ENCODE results near the gene VWA2. TPM values are rescaled to one million over a fixed set of nuclear protein-coding genes. Genes with fewer than 3 reads are reported as not detected.

The VWA2 gene
- total and polyA plus RNA-seq, 2 donors from 2014 or later = 0.17 to 6.5 TPM

DNA sequence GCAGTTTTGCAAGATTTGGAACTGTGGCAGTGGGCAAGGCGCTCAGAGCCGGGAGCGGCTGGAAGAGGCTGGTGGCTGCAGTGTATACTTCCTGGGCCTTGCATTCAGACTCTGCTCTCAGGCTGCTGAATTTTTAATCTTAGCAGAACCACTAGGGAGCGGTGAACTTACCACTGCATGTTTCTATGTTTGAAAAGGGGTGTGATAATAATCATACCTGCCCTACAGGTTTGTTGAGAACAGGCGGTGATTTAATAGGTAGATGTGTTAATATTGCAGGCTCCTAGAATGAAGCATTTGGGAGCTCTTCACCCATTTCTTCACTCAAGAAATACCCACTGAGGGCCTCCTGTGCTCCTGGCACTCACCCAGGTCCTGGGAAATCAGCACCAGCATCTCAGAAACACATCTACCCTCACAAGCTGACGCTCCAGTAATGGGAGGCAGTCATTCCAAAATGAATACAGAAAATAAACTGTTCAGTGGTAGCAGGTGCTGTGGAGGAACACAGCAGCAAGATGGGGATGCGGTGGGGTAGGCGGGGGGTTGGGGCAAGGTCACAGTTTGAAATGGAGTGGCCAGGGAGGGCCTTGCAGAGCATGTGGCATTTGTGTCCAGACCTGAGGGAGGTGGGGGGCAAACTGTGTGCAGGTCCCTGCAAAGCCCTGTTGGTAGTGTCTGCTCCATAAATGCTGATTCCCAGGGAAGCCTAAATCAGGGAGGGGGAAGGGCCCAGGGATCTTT is 41.0 kb downstream of the VWA2 start:
- H3K4me1 ChIP-seq (ENCODE audit: control insufficient read depth in 2 of 3, insufficient read depth in 2 of 3, low read depth in 1 of 3, low read length in 3 of 3) = no peaks in the 10 kb centered on the region
- H3K27ac ChIP-seq (ENCODE audit: low read depth in 2 of 2, low read length in 2 of 2) = no peak overlapping the region
- FAIRE-seq (no peak), DNase-seq (peak in 1 of 5 donors; percentile 31)
- TF ChIP-seq, protein P1, sequence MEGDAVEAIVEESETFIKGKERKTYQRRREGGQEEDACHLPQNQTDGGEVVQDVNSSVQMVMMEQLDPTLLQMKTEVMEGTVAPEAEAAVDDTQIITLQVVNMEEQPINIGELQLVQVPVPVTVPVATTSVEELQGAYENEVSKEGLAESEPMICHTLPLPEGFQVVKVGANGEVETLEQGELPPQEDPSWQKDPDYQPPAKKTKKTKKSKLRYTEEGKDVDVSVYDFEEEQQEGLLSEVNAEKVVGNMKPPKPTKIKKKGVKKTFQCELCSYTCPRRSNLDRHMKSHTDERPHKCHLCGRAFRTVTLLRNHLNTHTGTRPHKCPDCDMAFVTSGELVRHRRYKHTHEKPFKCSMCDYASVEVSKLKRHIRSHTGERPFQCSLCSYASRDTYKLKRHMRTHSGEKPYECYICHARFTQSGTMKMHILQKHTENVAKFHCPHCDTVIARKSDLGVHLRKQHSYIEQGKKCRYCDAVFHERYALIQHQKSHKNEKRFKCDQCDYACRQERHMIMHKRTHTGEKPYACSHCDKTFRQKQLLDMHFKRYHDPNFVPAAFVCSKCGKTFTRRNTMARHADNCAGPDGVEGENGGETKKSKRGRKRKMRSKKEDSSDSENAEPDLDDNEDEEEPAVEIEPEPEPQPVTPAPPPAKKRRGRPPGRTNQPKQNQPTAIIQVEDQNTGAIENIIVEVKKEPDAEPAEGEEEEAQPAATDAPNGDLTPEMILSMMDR (IDR thresholded peaks at IDR 0.05; ENCODE audit: borderline replicate concordance, extremely low read depth, insufficient read depth) = no peak
- no peak overlapping the region for H3K4me3 ChIP-seq (ENCODE audit: low read length in 3 of 3)
- no peaks in the 10 kb centered on the region for H3K9me3 ChIP-seq (ENCODE audit: control insufficient read depth in 2 of 3, insufficient read depth in 1 of 3, low read length in 3 of 3)
- no peaks in the 10 kb centered on the region for H3K36me3 ChIP-seq (ENCODE audit: control insufficient read depth in 2 of 3, insufficient read depth in 3 of 3, low read length in 3 of 3)
- intact Hi-C loops (cut with DNase I) = no loop called here
- no peak overlapping the region for H3K9ac ChIP-seq (ENCODE audit: low read length in 3 of 3)
- no peaks in the 10 kb centered on the region for H3K27me3 ChIP-seq (ENCODE audit: control insufficient read depth, insufficient read depth, low read length)

DNA sequence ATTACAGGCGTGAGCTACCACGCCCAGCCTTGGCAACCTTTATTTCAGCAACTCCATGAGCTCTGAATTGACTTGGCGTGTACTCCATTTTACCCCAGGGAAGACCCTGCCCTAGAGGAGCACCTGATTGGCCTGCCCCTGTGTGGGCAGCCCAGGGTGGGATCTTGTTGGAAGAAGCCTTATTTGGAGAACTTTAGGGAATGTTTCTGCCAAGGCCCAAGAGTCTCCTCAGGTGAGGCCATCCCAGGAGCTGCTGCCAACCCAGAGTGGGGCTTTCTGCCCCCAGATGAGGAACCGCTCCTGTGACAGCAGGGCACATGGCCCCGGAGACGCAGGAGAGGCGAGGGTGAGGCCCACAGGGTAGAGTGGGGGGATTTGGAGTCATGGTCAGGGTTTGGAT is 42.0 kb downstream of the VWA2 start:
- Histone ChIP-seq H3K27ac (ENCODE audit: low read depth in 2 of 2, low read length in 2 of 2) (no peak overlapping the region), H3K4me3 (ENCODE audit: low read length in 3 of 3) (no peak overlapping the region), H3K36me3 (ENCODE audit: control insufficient read depth in 2 of 3, insufficient read depth in 3 of 3, low read length in 3 of 3) (no peaks in the 10 kb centered on the region), H3K4me1 (ENCODE audit: control insufficient read depth in 2 of 3, insufficient read depth in 2 of 3, low read depth in 1 of 3, low read length in 3 of 3) (no peaks in the 10 kb centered on the region), H3K9me3 (ENCODE audit: control insufficient read depth in 2 of 3, insufficient read depth in 1 of 3, low read length in 3 of 3) (no peaks in the 10 kb centered on the region), H3K9ac (ENCODE audit: low read length in 3 of 3) (no peak overlapping the region), H3K27me3 (ENCODE audit: control insufficient read depth, insufficient read depth, low read length) (no peaks in the 10 kb centered on the region)
- peak in 1 of 5 donors; percentile 32 for DNase-seq
- TF ChIP-seq, protein P1 (IDR thresholded peaks at IDR 0.05; ENCODE audit: borderline replicate concordance, extremely low read depth, insufficient read depth) = no peak
- no peak for FAIRE-seq
- intact Hi-C loops (cut with DNase I) = no loop called here

DNA sequence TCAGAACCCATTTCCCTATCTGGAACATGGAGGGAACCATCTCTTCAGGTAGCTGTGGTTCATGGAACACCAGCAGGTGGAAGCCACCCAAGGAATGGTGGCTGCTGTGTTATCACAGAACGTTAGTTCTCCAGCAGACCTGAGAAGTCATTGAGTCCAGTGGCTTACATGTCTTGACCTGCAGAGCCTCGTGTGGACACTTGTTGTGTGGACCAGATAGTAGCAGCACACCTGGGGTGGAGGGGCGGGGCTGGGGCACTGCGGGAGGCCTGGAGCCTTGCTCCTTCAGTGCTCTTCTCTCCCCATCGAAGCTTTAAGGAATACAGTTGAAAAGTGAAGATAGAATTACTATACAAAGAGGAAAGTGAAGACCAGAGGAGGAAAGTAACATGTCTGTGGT is 42.4 kb downstream of the VWA2 start:
- Histone ChIP-seq H3K27ac (ENCODE audit: low read depth in 2 of 2, low read length in 2 of 2) (no peak overlapping the region), H3K4me3 (ENCODE audit: low read length in 3 of 3) (no peak overlapping the region), H3K4me1 (ENCODE audit: control insufficient read depth in 2 of 3, insufficient read depth in 2 of 3, low read depth in 1 of 3, low read length in 3 of 3) (no peaks in the 10 kb centered on the region), H3K9me3 (ENCODE audit: control insufficient read depth in 2 of 3, insufficient read depth in 1 of 3, low read length in 3 of 3) (no peaks in the 10 kb centered on the region), H3K36me3 (ENCODE audit: control insufficient read depth in 2 of 3, insufficient read depth in 3 of 3, low read length in 3 of 3) (no peaks in the 10 kb centered on the region), H3K27me3 (ENCODE audit: control insufficient read depth, insufficient read depth, low read length) (no peaks in the 10 kb centered on the region), H3K9ac (ENCODE audit: low read length in 3 of 3) (no peak overlapping the region)
- FAIRE-seq = no peak
- intact Hi-C loops (cut with DNase I) = no loop called here
- DNase-seq = peak in 1 of 5 donors; percentile 36
- TF ChIP-seq, protein P1 (IDR thresholded peaks at IDR 0.05; ENCODE audit: borderline replicate concordance, extremely low read depth, insufficient read depth) = no peak
